Muscle of arm (tissue), 12 donors: ENCODE measurements around the gene U2AF1. TPM values are rescaled to one million over a fixed set of nuclear protein-coding genes. Genes with fewer than 3 reads are reported as not detected.
"Not testable (repeated sequence)": the region's sequence is repeated elsewhere in the genome, so short reads cannot be mapped to it uniquely, and the experiment has no call there.

ENCODE experiments used
- DNase-seq: peaks from one replicate; pipeline ENCODE4 v3.0.0-alpha.2; 2013
- polyA plus RNA-seq, 12 donors: library from polyadenylated mRNA; unstranded; fragments of 120-200 nt; gene quantifications; one replicate each; pipeline ENCODE4 v1.2.1, GENCODE V29; 2013; ENCODE audit not compliant: insufficient read length in 12 of 12

U2AF1 gene
- polyA plus RNA-seq, 12 donors: 4.9 to 51.0 (median 24.2) TPM; not detected in 1

DNA sequence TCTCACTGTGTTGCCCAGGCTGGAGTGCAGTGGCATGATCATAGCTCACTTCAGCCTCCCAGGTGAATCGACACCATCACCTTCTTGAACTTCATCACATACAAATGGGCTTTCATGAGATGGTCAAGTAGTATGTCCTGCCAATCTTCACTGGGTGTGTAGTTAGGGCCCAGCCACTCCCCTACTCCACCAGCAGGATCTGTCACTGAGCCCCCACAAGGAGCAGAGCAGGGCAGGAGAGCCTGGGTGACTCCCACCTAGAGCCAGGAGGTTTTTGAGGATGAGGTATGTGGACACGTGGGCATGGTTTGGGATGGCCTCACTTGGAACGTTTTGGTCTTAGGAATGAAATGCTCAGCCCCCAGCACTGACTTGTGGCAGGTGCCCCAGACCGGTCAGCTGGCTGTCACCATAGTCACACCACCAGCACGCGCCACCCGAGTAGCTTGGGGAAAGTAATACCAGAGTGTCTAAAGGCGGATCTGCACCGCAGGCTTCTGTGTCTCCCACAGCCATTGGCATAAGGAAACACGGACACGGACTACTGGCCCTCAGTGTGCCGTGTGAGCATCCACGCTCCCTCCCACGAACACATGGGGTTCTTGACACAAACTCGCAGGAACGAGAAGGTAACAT, 15.3 kb downstream of the U2AF1 start:
- not testable (repeated sequence) for DNase-seq

DNA sequence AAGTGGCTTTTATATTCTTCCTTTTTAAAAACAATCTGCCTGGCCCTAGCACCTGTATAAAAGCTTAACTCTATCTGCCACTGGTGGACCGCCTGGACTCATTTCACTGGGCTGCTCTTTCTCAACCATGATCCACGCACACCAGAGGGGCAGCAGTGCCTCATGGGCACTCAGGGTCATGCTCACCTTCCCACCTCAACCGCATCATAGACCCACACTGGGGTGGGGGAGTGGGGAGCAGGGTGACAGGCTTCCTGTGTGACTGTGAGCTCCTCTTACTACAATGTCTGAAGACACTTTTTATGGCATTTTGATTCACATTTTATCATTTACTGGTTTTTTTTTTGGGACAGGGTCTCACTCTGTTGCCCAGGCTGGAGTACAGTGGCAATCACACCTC, 16.4 kb downstream of the U2AF1 start:
- not testable (repeated sequence) for DNase-seq

DNA sequence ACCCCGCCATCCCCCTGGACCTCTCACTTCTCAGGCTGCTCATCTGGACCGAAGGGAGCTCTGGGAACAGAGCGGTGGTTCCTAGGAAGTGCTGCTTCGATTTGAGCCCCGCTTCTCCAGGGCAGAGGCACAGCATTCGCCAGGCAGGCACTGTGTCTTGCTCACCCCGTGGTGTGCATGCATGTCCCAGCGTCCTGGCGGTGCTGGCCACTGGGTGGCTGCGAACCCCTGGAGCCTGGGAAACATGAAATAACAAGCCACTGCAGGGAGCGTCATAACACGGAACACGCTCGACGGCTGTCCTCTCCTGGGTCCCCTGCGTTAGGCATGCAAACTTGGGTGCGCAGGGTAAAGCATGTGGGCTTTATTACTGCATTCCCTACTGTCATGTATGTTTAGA, 17.9 kb downstream of the U2AF1 start:
- DNase-seq: not testable (repeated sequence)

DNA sequence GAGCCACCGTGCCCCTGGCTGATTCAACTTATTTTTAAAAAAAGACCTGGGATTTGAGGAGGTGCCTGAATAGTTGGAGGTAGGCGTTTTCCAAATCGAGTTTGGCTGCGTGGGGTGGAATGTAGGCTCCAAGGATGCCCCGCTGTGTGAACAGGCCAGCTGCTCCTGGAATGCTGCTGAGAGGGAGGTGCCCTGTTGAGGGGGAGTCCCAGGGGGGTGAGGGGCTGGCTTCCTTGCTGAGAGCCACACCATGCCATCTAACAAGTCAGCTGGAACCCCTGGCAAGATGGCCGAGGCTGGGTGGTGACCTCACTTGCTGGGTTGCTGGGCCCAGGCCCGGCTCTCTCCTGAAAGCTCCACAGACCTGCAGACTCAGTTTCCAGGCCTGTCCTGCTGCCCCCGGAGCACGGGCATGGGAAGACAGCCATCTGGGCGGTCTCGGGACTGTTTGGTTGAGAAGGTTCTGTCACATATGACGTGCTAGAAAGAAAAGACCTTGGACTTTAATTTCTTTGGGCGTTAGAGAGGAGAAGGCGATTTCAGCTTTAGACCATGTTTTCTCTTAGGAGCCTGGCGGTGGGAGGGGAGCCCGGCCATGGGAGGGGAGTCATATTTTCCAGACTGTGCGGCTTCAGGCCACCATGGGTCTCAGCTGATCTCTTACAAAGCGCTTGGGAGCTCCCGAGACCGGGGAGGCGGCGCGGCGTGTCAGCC, 24.6 kb downstream of the U2AF1 start:
- not testable (repeated sequence) for DNase-seq

DNA sequence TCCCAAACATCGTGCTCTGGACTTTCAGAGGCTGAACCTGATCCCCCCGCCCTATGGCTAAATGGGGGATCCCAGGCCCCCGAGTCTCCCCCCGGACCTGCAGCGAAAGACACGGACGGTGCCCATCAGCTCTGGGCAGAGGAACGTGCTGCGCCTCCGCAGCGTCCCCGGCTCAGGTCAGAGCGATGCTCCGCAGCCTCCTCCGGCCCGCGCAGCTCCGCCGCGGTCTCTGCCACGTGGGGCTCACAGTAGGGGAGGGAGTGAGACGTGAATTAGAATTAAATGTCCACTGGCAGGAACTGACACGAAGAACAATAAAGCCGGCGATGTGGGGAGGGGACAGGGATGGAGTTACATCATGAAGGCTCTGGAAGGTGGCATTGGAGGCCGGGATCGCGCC, 30.7 kb downstream of the U2AF1 start:
- not testable (repeated sequence) for DNase-seq

DNA sequence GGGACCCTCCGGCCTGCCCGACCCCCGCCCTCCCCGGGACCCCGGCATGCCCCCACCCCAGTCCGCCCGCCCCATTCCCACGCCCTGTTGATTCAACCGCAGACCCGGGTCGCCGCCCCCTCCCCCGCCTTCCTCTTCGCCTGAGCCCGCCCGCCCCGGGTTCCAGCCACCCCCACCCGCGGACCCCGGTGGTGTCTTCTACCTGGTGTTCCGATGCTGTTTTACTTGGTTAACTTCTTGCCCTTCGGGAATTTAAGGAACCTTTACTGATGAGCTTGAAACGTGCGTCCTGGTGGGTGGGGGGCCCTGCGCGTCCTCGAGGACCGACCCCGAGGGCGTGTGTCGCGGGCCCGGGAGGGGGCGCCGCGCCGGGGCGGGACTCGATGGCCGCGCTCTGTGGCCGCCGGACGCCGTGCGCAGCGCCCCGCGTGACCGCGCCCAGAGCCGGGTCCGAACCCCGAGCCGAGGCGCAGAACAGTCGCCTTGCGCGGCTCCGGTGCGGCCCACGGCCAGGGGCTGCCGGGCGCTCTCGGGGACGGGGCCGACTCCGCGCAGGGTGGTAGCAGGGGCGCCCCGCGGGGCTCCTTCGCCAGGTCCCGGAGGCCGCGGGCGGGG, 31.2 kb downstream of the U2AF1 start:
- DNase-seq: not testable (repeated sequence)

DNA sequence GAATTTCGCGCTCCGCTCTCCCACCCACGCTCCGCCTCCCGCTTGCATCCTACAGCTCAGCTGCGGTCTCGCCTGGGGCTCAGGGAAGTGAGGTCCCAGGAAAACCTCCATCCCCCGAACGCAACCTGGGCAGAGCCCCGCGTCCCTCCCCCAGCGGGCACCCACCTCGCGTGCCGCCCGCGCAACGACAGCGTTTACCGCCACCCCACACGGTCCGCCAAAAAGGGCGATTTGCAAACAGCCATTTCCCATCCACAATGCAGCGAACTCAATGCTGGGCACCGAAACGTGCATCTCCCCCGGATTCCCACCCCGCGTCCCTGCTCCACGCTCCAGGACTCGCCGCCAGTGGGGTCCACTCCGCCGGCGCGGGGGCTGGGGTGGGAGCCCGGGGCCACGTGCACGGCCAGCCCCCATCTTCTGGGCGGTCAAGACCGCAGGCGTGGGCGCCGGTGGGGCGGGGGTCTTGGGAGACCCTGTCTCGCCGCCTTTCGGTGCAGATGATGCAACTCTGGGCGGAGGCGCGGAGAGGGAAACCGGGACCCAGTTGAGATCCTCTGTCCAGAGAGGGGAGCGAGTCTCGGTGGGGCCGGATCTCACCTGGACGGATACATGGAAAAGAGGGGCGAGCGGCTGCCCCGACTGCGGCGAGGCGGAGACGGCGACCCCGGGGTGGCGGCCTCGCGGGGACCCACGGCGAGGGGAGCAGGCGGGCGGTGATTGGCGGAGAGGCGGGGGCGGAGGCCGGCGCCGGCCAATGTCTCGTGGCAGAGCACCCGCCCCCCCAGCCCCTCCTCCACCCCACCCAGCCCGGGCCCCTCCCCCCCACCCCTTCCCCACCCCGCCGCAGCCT, 32.0 kb downstream of the U2AF1 start, which contains the start of gene CBS:
TSS of gene CBS (minus strand) at position 666 of the 853 bp plus-strand sequence. CDS start 3,642 bp downstream, outside the sequence.
- DNase-seq: not testable (repeated sequence)

DNA sequence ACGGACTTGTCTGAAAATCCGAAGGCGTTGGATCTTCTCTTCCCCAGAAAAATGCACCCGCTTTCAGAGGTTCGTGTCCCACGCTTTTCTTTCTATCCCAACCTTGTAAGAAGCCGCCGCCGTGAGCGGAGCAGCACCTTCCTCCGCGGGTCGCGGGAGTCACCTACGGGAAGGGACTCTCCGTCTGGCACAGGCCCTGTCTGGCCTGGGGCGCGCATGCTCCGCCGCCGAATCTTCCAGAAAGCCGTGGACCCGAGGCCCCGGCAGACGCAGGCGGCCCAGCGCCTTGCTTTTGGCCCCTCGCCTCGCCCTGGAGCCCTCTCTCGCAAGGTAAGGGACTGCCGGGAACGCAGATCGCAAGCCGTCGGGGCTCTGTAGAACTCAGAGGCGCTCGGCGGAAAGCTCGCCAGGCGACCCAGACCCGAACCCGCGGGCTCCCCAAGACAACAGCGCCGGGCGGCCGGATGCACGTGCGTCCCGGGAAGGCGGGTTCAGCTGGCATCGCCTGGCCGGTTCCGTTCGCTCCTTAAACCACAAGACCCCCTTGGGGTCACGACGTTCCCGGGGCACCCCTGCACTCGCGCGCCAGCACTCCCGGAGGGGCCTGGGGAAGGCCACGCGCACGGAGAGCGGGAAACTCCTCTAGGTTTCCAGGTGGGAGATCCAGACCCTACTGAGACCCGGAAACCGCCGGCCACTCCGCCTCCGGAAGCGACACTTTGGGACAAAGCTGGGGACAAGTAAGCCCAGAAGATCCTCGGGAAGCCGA, 32.8 kb downstream of the U2AF1 start:
- not testable (repeated sequence) for DNase-seq

DNA sequence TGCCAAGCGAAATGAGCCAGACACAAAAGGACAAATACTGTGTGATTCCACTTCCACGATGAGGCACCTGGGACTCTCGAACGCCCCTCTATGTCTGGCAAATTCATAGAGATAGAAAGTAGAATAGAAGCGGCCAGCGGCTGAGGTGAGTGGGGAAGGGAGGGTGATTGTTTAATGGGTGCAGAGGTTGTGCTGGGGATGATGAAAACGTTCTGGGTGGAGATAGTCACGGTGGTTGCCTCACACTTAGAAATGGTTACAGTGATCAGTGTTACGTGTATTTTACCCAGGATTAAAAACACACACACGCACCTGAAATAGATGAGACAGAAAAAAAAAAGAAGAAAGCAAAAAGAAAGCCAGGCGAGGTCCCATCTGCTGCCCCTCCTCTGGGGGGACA, 34.6 kb downstream of the U2AF1 start:
- DNase-seq: not testable (repeated sequence)

DNA sequence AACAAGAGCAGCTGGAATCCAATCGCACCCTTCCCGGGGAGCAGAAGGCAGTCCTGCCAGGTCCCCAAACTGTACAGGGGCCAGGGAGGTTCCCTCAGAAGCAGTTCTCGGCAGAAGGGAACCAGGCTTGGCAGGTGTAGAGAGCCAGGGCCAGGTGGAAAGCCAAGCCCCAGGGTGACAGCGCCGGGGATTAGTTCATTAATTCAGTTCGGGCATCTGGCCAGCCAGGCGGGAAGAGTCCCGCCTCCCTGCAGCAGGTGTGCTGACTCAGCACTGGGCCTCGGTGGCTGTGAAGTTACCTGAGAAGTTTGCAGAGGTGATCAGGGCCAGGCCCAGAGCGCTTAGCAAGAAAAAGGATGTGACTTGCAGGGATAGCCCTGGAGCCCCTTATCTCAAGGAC, 37.7 kb downstream of the U2AF1 start:
- not testable (repeated sequence) for DNase-seq

DNA sequence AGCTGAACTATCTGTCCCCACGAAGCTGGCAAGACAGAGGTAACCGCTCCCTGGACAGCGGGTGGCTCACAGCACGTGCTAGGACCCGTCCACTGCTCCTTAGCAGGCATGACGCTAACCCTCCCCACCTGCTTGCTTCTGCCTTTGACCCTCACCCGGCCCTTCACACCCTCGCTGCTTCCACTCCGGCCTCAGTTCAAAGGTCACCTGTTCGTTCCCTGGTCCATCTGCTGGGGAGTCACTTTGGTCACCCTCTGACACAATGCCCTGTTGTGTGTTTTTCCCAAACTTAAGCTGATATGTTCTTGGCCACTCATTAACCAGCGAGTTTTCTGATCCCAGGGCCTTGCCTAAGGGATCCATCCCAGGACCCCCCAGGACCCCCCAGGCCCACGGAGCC, 39.3 kb downstream of the U2AF1 start:
- not testable (repeated sequence) for DNase-seq

DNA sequence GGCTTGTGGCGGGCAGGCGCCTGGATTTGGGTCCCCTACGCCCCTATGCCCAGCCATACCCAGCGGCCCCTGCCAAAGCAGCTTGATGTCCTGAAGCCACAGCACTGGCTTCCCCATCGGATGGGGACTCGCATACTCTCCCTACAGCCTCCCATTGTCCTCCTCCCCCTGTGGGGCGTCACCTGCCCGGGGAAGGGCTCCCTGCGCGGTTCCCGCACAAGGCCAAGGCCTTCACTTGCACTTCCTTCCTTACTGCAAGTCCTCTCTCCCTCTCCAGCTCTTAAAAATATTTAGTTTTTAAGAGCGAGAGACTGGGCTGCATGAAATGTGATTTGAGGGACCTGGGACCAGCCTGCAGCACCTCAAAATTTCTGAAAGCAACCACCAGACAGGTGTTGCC, 40.7 kb downstream of the U2AF1 start:
- not testable (repeated sequence) for DNase-seq

DNA sequence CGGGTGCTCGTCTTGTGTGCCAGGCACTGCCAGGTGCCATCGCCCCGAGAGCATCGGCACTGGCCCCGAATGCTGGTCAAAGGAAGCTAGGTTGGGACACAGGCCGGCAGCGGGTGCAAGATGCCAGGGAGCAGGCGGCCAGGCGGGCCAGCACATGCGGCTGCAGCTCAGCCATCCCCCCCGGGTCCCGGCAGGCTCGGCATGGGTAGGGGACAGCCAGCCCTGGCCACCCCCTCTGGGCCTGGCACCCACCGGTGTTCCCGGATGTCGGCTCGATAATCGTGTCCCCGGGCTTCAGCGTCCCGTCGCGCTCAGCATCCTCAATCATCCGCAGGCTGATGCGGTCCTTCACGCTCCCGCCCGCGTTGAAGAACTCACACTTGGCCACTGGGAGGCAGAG, 41.4 kb downstream of the U2AF1 start:
- DNase-seq: not testable (repeated sequence)

DNA sequence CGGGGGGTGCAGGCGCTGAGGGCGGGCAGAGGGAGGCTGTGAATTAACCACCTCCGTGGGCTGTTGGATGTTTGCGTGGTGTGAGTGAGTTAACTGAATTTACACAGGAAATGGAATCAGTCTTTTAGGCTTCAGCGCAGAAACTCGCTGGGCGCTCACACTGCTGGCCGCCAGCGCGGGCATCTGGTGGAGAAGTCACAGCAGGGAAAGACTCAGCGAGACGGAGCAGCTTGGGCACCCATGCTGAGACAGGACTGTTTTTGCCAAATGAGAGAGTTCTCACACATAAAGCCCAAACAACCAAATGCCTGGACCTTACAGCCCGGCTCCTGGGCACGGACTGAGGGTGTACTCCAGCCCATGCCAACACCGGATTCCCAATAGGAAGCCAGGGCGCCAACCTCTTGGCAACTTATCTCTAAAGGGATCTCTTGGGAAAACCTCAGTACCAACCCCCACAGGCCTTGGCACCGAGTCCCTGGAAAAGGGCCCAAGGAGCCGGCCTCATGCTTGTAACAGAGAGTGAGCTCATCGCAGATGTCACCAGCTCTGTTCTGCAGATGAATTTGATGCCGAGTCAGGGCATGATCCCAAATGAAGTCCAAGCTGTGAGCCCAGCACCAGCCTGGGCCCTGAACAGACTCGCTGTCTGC, 43.0 kb downstream of the U2AF1 start:
- DNase-seq: not testable (repeated sequence)

DNA sequence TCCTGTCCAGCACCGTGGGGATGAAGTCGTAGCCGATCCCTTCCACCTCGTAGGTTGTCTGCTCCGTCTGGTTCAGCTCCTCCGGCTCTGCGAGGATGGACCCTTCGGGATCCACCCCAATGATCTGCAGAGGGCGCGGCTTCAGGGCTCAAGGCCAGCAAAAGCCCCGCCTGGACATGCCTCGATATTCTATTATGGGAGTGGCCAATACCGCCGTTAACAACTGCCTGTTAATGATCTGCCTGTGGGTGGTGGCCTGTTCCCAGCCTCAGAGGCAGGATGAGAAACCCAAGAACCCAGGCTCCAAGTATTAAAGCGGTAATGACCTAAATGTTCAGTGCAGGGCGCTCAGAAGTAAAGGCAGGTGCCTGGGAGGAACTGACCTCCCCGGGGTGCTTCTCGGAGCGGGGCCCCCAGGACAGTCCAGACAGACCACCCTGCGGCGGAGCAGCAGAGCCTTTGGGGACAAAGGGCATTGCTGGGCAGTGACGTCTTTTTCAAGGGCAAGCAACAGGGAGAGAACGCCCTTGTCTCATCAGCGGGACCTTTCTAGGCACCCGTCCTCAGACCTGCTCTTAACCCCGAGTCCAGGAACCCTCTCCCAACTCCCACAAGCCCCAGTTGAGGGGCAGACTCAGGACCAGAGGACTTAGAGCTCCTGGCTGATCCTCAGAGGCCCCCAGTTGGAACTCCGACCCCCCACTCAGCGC, 44.3 kb downstream of the U2AF1 start:
- DNase-seq: not testable (repeated sequence)

DNA sequence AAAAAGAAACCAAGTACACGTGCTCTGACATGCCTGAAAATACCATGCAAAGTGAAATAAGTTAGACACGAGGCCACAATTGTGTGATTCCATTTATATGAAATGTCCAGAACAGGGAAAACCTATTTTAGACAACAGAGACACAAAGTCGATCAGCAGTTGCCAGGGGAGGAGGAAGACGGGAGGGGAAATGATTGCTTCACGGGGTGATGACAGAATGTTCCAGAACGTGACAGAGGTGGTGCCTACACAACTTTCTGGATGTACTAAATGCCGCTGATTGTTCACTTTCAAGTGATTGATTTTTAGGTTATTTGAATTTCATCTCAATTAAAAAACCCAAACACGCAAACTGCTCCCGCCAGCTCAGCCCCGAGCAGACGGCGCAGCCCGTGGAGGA, 54.3 kb downstream of the U2AF1 start:
- DNase-seq: not testable (repeated sequence)

DNA sequence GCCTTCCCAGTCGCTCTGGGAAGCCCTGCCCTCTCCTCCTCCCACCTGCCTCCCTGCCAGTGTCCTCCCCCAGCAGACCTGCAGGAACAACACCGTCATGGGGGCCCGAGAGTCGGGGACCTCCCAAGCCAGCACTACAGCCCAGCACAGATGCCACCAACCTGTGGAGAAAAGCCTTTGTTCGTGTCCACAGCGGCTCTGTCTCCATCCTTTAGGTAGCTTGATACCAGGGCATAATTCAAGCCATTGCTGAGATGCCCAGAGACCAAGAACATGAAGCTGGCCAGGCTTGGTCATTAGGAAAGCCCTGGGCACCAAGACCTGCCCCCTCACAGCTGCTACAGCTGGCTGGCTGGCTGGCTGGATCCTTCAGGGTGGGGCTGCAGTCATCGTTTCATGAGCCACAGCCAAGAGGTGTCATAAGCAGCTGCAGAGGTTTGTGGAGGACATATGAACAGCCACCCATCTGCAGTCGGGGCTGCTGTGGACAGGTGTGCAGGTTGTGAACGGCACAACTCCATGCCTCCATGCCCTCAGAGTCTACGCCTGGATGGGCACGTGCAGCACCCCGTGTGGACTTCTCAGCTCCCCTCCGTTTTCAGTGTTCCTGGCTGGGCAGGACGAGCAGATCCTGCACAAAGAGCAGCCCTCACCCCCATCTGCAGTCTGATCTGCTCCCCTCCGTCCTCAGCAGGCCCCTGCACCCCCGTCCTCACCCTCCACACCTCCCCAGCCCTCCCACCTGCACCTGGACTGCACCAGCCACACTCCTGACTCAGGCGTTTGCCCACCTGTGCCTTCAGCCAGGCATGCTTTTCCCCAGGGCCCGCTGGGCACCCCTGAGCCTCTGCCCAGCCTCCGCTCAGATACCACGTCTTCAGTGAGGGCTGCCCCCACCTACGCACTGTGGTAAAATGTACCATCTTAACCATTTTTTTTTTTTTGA, 61.2 kb downstream of the U2AF1 start:
- DNase-seq: not testable (repeated sequence)

DNA sequence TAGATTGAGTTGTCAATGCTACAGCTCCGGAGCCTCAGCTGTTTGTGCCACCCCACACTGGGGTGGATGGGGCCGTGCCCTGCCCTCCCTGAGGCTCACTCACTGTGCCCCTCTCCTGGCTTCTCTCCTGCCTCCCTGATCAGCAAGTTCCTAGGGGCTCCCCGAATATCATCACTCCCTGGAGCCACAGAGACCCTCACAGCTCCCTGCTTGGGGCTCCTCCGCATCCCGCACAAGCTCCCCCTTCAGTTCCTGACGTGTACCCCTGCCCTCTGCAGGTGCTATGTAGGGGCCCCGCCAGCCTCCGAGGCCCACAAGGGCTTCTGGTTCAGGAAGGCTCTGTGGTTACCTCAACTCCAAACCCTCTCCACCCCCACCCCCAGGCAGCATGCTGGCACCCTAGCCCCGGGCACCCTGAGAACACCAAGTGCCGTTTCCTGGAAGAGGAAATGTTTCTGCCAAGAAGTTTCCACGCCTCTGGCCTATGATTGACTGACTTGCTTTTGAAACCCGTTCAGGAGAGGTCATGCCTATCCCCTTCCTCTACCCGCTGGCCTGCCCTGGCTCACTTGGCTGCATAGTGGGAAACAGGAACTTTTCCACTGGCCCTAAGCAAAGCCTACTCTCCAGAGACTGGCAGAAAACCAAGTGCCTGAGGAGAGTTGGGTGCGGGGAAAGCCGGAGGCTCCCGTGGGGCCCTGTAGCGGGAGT, 62.0 kb downstream of the U2AF1 start:
- not testable (repeated sequence) for DNase-seq
